K562 (cell line): ENCODE measurements around the gene CLEC2L. TPM values are rescaled to one million over a fixed set of nuclear protein-coding genes. Genes with fewer than 3 reads are reported as not detected.
A peak's percentile ranks its signal among the peaks of the same experiment; 100 is the strongest.

Source experiments
- ATAC-seq: fragments of 200-7000 bp; cut with Tn5 transposase; 3 replicates; pipeline ENCODE4 v1.9.1; 2020; ENCODE audit warnings: moderate library complexity
- BruUV-seq: library from RNA; stranded (reverse); fragments of 400-500 nt; replicated peaks from 2 replicates; lab custom pipeline; 2021; lab: Mats Ljungman, UMichigan
- CTCF ChIA-PET: fragments of 300-600 bp; formaldehyde crosslinking; extraction: SDS; loops from one replicate; lab custom pipeline; 2021; ENCODE audit warnings: low intra/inter-chr PET ratio; lab: Yijun Ruan, JAX
- POLR2A ChIA-PET: fragments of 300-600, 350-650 bp; sonication (Branson Sonifier 250); formaldehyde crosslinking; extraction: SDS; loops from one replicate; lab custom pipeline; 2021; ENCODE audit warnings: antibody characterized with exemption, inconsistent platforms; lab: Yijun Ruan, JAX
- DNase-seq, 4 experiments: peaks; one replicate each; pipeline versions ENCODE4 v3.0.0 to v3.0.0-alpha.2; 2011 to 2018; ENCODE audit warnings: low spot score in 3 of 4, mixed read lengths in 3 of 4; ENCODE audit errors: extremely low read depth in 1 of 4
- FAIRE-seq: peaks from 2 replicates; lab custom pipeline; 2011; peaks lifted over from hg19 to GRCh38; lab: Jason Lieb, UNC
- H2AFZ ChIP-seq: 2 replicates; pipeline ENCODE4 v1.6.0; 2011; ENCODE audit warnings: low read depth, low read length, control low read depth, inconsistent platforms
- H3K27ac ChIP-seq: fragments of 200-600 bp; 3 replicates; pipeline ENCODE4 v1.8.0; 2011; ENCODE audit warnings: low read depth, mild to moderate bottlenecking, control low read depth, inconsistent platforms, low read length, moderate library complexity, mixed read lengths; ENCODE audit errors: extremely low read depth
- H3K27me3 ChIP-seq, 2 experiments: fragments of 300-600 bp in 1 of 2; 2 replicates in 1 of 2; 3 replicates in 1 of 2; pipeline versions ENCODE4 v1.6.0 to v1.8.0; 2011; ENCODE audit warnings: inconsistent platforms in 2 of 2, low read length in 2 of 2, mild to moderate bottlenecking in 1 of 2, mixed read lengths in 1 of 2, moderate library complexity in 1 of 2; ENCODE audit not compliant: control insufficient read depth in 2 of 2, insufficient read depth in 2 of 2
- H3K36me3 ChIP-seq: fragments of 300-600 bp; 3 replicates; pipeline ENCODE4 v1.8.0; 2011; ENCODE audit warnings: mild to moderate bottlenecking, low read length, inconsistent platforms; ENCODE audit not compliant: control insufficient read depth, insufficient read depth
- H3K4me1 ChIP-seq, 2 experiments: fragments of 200-600 bp in 1 of 2; replicated peaks in 1 of 2; 2 replicates in 1 of 2; 3 replicates in 1 of 2; pipeline versions ENCODE4 v1.5.1 to v1.8.0; 2011; ENCODE audit warnings: inconsistent platforms in 2 of 2, low read length in 2 of 2, mild to moderate bottlenecking in 1 of 2, mixed read lengths in 1 of 2, moderate library complexity in 1 of 2; ENCODE audit not compliant: control insufficient read depth in 2 of 2, insufficient read depth in 2 of 2
- H3K4me2 ChIP-seq: 2 replicates; pipeline ENCODE4 v1.6.1; 2011; ENCODE audit warnings: low read length, control low read depth, inconsistent platforms, mixed read lengths; ENCODE audit not compliant: insufficient read depth
- H3K4me3 ChIP-seq: fragments of 200-600 bp; sonication (generic), shearing (Covaris generic); 2 replicates; pipeline ENCODE4 v1.5.1; 2016; ENCODE audit warnings: control low read depth, inconsistent platforms
- H3K79me2 ChIP-seq: fragments of 200-600 bp; 3 replicates; pipeline ENCODE4 v1.8.0; 2011; ENCODE audit warnings: low read length, inconsistent platforms; ENCODE audit not compliant: control insufficient read depth, insufficient read depth
- H3K9ac ChIP-seq, 2 experiments: 2 replicates each; pipeline versions ENCODE4 v1.6.0 to v1.6.1; 2011; ENCODE audit warnings: low read depth in 2 of 2, low read length in 2 of 2, control low read depth in 1 of 2, inconsistent platforms in 1 of 2, mild to moderate bottlenecking in 1 of 2, mixed read lengths in 1 of 2; ENCODE audit not compliant: insufficient read depth in 1 of 2
- H3K9me1 ChIP-seq: one replicate; pipeline ENCODE4 v1.6.0; 2011; ENCODE audit warnings: inconsistent platforms, mild to moderate bottlenecking, low read length, moderate library complexity; ENCODE audit not compliant: control insufficient read depth, insufficient read depth
- H3K9me3 ChIP-seq: replicated peaks from 2 replicates; pipeline ENCODE4 v1.5.1; 2011; ENCODE audit warnings: low read depth, low read length, inconsistent platforms; ENCODE audit not compliant: control insufficient read depth, insufficient read depth
- H4K20me1 ChIP-seq: replicated peaks from 2 replicates; pipeline ENCODE4 v1.6.1; 2011; ENCODE audit warnings: low read length, inconsistent platforms, mixed read lengths; ENCODE audit not compliant: control insufficient read depth, insufficient read depth
- CEBPG ChIP-seq, 3 experiments: fragments of 200-800 bp in 1 of 3; sonication (Bioruptor generic) in 1 of 3; sonication (generic) in 1 of 3; formaldehyde crosslinking in 1 of 3; IDR thresholded peaks in 2 of 3; conservative IDR thresholded peaks in 1 of 3; 2 replicates each; pipeline versions ENCODE4 v1.6.1 to v1.8.0; 2016 to 2022; ENCODE audit warnings: missing compliant biosample characterization in 2 of 3, missing genetic modification characterization in 2 of 3, mild to moderate bottlenecking in 1 of 3, missing genetic modification reagents in 1 of 3
- FOXM1 ChIP-seq, 2 experiments: fragments of 450-650 bp in 1 of 2; sonication (generic) in 1 of 2; formaldehyde crosslinking in 1 of 2; IDR thresholded peaks; 2 replicates each; pipeline versions ENCODE4 v1.6.1 to v1.9.0; 2017 to 2022; ENCODE audit warnings: low read depth in 2 of 2, mild to moderate bottlenecking in 2 of 2, missing genetic modification reagents in 1 of 2, moderate library complexity in 1 of 2
- HMG20B ChIP-seq: fragments of 250-450 bp; sonication (Bioruptor Pico); IDR thresholded peaks from 2 replicates; pipeline ENCODE4 v1.5.0; 2021; ENCODE audit warnings: mild to moderate bottlenecking
- MYNN ChIP-seq, 2 experiments: sonication (generic); formaldehyde crosslinking in 1 of 2; IDR thresholded peaks; 2 replicates each; pipeline versions ENCODE4 v1.5.0 to v1.6.1; 2016 to 2020; ENCODE audit warnings: antibody characterized with exemption in 1 of 2, missing genetic modification reagents in 1 of 2
- NRF1 ChIP-seq, 2 experiments: fragments of 450-650 bp; IDR thresholded peaks in 1 of 2; conservative IDR thresholded peaks in 1 of 2; 2 replicates each; pipeline ENCODE4 v1.6.1; 2014; ENCODE audit warnings: mild to moderate bottlenecking in 2 of 2
- POLR2A ChIP-seq: fragments of 450-650 bp; conservative IDR thresholded peaks from 2 replicates; pipeline ENCODE4 v1.6.1; 2016
- SP2 ChIP-seq: IDR thresholded peaks from 2 replicates; pipeline ENCODE4 v1.6.1; 2011; ENCODE audit warnings: mild to moderate bottlenecking, low read depth, low read length, moderate library complexity; ENCODE audit not compliant: poor library complexity, severe bottlenecking; ENCODE audit errors: extremely low read depth
- TRIM24 ChIP-seq, 2 experiments: fragments of 450-650 bp; IDR thresholded peaks; 2 replicates each; pipeline ENCODE4 v1.6.1; 2016
- ZBED1 ChIP-seq: IDR thresholded peaks from 2 replicates; pipeline ENCODE4 v1.6.1; 2014
- WGBS: fragments of 100-300 bp; shearing (Covaris generic); methylation state at CpG from one replicate; pipeline ENCODE4 v1.1.6; 2016; ENCODE audit warnings: low coverage, mixed read lengths; ENCODE audit not compliant: insufficient coverage; ENCODE audit errors: missing lambda C conversion rate; 5-methylcytosine and 5-hydroxymethylcytosine counted together
- in situ Hi-C: fragments of 300-500 bp; cut with MboI; formaldehyde crosslinking; loops from 4 replicates; pipeline ENCODE4 v1.15.0; 2018; ENCODE audit warnings: inconsistent platforms, mixed read lengths
- intact Hi-C: fragments of 100-400 bp; cut with micrococcal nuclease; formaldehyde crosslinking; loops from 2 replicates; pipeline ENCODE4 v1.14.2; 2022
- polyA plus RNA-seq, 8 experiments: library from polyadenylated mRNA; depleted of rRNA in 4 of 8; stranded (reverse) in 5 of 8; unstranded in 3 of 8; fragments of >200 nt; fragmentation: Nextera tagmentation in 2 of 8; fragmentation: Illumina TruSeq in 1 of 8; extraction: Ambion mirVana in 2 of 8; extraction: Trizol in 1 of 8; gene quantifications; 2 replicates each; pipeline versions ENCODE4 v1.2.1 to v1.2.3, GENCODE V29; 2011 to 2014; ENCODE audit warnings: inconsistent platforms in 1 of 8, missing spikeins in 1 of 8
- total RNA-seq, 7 experiments: library from RNA; depleted of rRNA in 6 of 7; stranded (reverse); fragments of >200 nt in 6 of 7; fragmentation: Illumina TruSeq in 2 of 7; extraction: Trizol in 2 of 7; gene quantifications; 2 replicates each; pipeline versions ENCODE4 v1.2.1 to v1.2.3, GENCODE V29; 2011 to 2021; ENCODE audit warnings: low replicate concordance in 1 of 7

Gene CLEC2L
- total and polyA plus RNA-seq, 9 of the 15 experiments (the other 6 are each of a cell fraction or from before 2014, with no cell fraction given), result 0.84 to 5.5 (median 1.8) TPM

- TF ChIP-seq FOXM1 (IDR thresholded peaks at IDR 0.05; ENCODE audit: low read depth) (no peak), FOXM1 (CRISPR knock-in tag; IDR thresholded peaks at IDR 0.05; ENCODE audit: low read depth) (no peak), HMG20B (no peak), SP2 (no peak), TRIM24 (IDR thresholded peaks at IDR 0.05) (peak in 1 of 2 experiments; percentile 29; a peak in 1 of 4 replicates), POLR2A (no peak), CEBPG (CRISPR knock-in tag; IDR thresholded peaks at IDR 0.05) (no peak), CEBPG (tag; conservative IDR thresholded peaks at IDR 0.05 in 1 of 2, IDR thresholded peaks at IDR 0.05 in 1 of 2) (peak; percentile 71 to 88), ZBED1 (no peak)
Observed at GRCh38 chr7:139534966-139535651, 11.6 kb downstream of the CLEC2L start (continued).

GRCh38 chr7:139536152-139536551 is 12.7 kb downstream of the CLEC2L start:
- no peaks in the 10 kb centered on the region for H4K20me1 ChIP-seq
- no peak overlapping the region for H2AFZ ChIP-seq
- no peaks in the 10 kb centered on the region for H3K79me2 ChIP-seq
- BruUV-seq, result no TSS peak
- ATAC-seq, result no peak
- in situ Hi-C loops, result no loop called here
- no peak overlapping the region for H3K27ac ChIP-seq
- intact Hi-C loops, result no loop called here
- ChIA-PET POLR2A (no interaction called here), CTCF (no interaction called here)
- WGBS, result 8% methylated on average over 8 of the region's 8 CpGs
- no peaks in the 10 kb centered on the region for H3K4me1 ChIP-seq
- H3K4me3 ChIP-seq, result no peak overlapping the region
- no peaks in the 10 kb centered on the region for H3K36me3 ChIP-seq
- H3K4me2 ChIP-seq, result no peak overlapping the region
- H3K9me1 ChIP-seq, result no peaks in the 10 kb centered on the region
- H3K27me3 ChIP-seq, result peaks cover 57 to 59% of the 10 kb centered on the region in 2 experiments
- no peaks in the 10 kb centered on the region for H3K9me3 ChIP-seq
- FAIRE-seq, result no peak
- H3K9ac ChIP-seq, result no peak overlapping the region
- TF ChIP-seq MYNN (IDR thresholded peaks at IDR 0.05) (no peak), MYNN (CRISPR knock-in tag; IDR thresholded peaks at IDR 0.05) (no peak), NRF1 (conservative IDR thresholded peaks at IDR 0.05 in 1 of 2, IDR thresholded peaks at IDR 0.05 in 1 of 2) (peak; percentile 54 to 63)
- TF ChIP-seq, all 486 proteins: peak for 1
- DNase-seq, result no peak
